K562 (cell line): ENCODE measurements around the gene KRR1.

Experiments
- CEBPB ChIP-seq: fragments of 450-650 bp; IDR thresholded peaks from 2 replicates; pipeline ENCODE4 v1.6.1; 2016; ENCODE audit warnings: missing genetic modification characterization, missing compliant biosample characterization
- CTCF ChIP-seq, 3 experiments: IDR thresholded peaks in 2 of 3; conservative IDR thresholded peaks in 1 of 3; 2 replicates each; pipeline ENCODE4 v1.5.1; 2011 to 2012; ENCODE audit warnings: low read length in 3 of 3, mild to moderate bottlenecking in 3 of 3, control low read depth in 2 of 3, improper control_type of control experiment in 1 of 3, inconsistent platforms in 1 of 3, low read depth in 1 of 3, mixed read lengths in 1 of 3, moderate library complexity in 1 of 3; ENCODE audit not compliant: insufficient read depth in 2 of 3
- CXXC5 ChIP-seq: fragments of 250-450 bp; sonication (Bioruptor Pico); IDR thresholded peaks from 2 replicates; pipeline ENCODE4 v1.8.0; 2022; ENCODE audit warnings: inconsistent platforms, mild to moderate bottlenecking, moderate library complexity
- FOS ChIP-seq: IDR thresholded peaks from 3 replicates; pipeline ENCODE4 v1.6.1; 2011; ENCODE audit not compliant: insufficient read length; ENCODE audit errors: extremely low read depth
- POLR2AphosphoS2 ChIP-seq: IDR thresholded peaks from 2 replicates; pipeline ENCODE4 v1.6.1; 2012; ENCODE audit warnings: low read length, improper control_type of control experiment
- RAD51 ChIP-seq: fragments of 450-650 bp; IDR thresholded peaks from 2 replicates; pipeline ENCODE4 v1.7.1; 2016; ENCODE audit warnings: low read depth, mild to moderate bottlenecking, borderline replicate concordance
- SAP30 ChIP-seq: fragments of 200-600 bp; sonication (generic); IDR thresholded peaks from 2 replicates; pipeline ENCODE4 v1.6.1; 2012; ENCODE audit warnings: borderline replicate concordance, low read depth, mild to moderate bottlenecking, moderate library complexity, low read length, control low read depth, inconsistent platforms; ENCODE audit not compliant: insufficient read depth, poor library complexity, severe bottlenecking
- SRSF9 ChIP-seq: fragments of 200-400 bp; formaldehyde crosslinking; IDR thresholded peaks from 2 replicates; pipeline ENCODE4 v1.6.1; 2017; ENCODE audit warnings: low read depth, low read length, borderline replicate concordance
- TAF1 ChIP-seq: IDR thresholded peaks from 2 replicates; pipeline ENCODE4 v1.6.1; 2011; ENCODE audit warnings: mild to moderate bottlenecking, low read length, moderate library complexity; ENCODE audit not compliant: insufficient read depth, control insufficient read depth, severe bottlenecking; ENCODE audit errors: extremely low read depth
- TFAM ChIP-seq: fragments of 250-450 bp; sonication (Bioruptor Pico); conservative IDR thresholded peaks from 2 replicates; pipeline ENCODE4 v1.5.0; 2021; ENCODE audit warnings: mild to moderate bottlenecking, moderate library complexity
- ZNF766 ChIP-seq: fragments of 200-800 bp; sonication (Bioruptor generic); conservative IDR thresholded peaks from 2 replicates; pipeline ENCODE4 v1.6.1; 2016; ENCODE audit warnings: missing genetic modification characterization, missing compliant biosample characterization
- TF ChIP-seq, protein P1 (sequence below): IDR thresholded peaks from 2 replicates; pipeline ENCODE4 v1.6.1; 2012; ENCODE audit warnings: low read depth, low read length, improper control_type of control experiment, borderline replicate concordance

DNA sequence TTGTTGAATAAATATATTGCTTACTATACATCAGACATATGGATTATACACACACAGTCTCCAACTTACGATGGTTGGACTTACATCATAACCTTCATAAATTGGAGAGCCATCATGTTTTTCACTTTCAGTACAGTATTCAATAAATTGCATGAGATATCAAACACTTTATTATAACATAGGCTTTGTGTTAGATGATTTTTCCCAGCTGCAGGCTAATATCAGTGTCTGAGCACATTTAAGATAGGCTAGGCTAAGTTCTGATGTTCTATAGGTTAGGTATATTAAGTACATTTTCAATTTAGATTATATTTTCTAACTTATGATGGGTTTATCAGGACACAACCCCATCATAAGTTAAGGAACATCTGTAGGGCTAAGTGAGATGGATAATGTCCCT, 17.9 kb upstream of the KRR1 start:
- TF ChIP-seq CTCF (IDR thresholded peaks at IDR 0.05 in 2 of 3, conservative IDR thresholded peaks at IDR 0.05 in 1 of 3; ENCODE audit: insufficient read depth in 2 of 3, low read depth in 1 of 3, low read length in 3 of 3) = no peak
- no peak for TF ChIP-seq FOS
- TF ChIP-seq CEBPB (tag) = no peak
- TF ChIP-seq, protein P1, sequence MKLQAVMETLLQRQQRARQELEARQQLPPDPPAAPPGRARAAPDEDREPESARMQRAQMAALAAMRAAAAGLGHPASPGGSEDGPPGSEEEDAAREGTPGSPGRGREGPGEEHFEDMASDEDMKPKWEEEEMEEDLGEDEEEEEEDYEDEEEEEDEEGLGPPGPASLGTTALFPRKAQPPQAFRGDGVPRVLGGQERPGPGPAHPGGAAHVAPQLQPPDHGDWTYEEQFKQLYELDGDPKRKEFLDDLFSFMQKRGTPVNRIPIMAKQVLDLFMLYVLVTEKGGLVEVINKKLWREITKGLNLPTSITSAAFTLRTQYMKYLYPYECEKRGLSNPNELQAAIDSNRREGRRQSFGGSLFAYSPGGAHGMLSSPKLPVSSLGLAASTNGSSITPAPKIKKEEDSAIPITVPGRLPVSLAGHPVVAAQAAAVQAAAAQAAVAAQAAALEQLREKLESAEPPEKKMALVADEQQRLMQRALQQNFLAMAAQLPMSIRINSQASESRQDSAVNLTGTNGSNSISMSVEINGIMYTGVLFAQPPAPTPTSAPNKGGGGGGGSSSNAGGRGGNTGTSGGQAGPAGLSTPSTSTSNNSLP = no peak
- no peak for TF ChIP-seq SRSF9
- no peak for TF ChIP-seq SAP30
- TF ChIP-seq RAD51 = no peak
- TF ChIP-seq CXXC5 = no peak
- TF ChIP-seq TFAM (CRISPR knock-in tag) = no peak
- no peak for TF ChIP-seq TAF1
- no peak for TF ChIP-seq ZNF766 (CRISPR knock-in tag)
- TF ChIP-seq POLR2AphosphoS2 = no peak
